Tibial artery (tissue), 4 donors: ENCODE measurements around the gene CUX1.

Experiments used
- DNase-seq, 2 donors: peaks; one replicate each; pipeline ENCODE4 v3.0.0-alpha.2; 2019
- H3K27ac ChIP-seq, 2 donors: fragments of 200-600 bp; sonication (generic) in 1 of 2; 1 replicate in 1 of 2; 2 replicates in 1 of 2; pipeline ENCODE4 v1.5.1; 2018 to 2019; ENCODE audit warnings: mild to moderate bottlenecking in 1 of 2
- H3K27me3 ChIP-seq, 2 donors: fragments of 200-600 bp; sonication (generic) in 1 of 2; one replicate each; pipeline versions ENCODE4 v1.5.1 to v1.6.0; 2016 to 2019
- H3K36me3 ChIP-seq, 3 donors: fragments of 200-600 bp; sonication (generic) in 2 of 3; one replicate each; pipeline ENCODE4 v1.5.1; 2016 to 2019; ENCODE audit warnings: mild to moderate bottlenecking in 2 of 3
- H3K4me1 ChIP-seq, 4 donors: fragments of 200-600 bp; sonication (generic) in 2 of 4; 1 replicate in 3 of 4; 2 replicates in 1 of 4; pipeline ENCODE4 v1.5.1; 2016 to 2019
- H3K4me3 ChIP-seq, 2 donors: fragments of 200-600 bp; sonication (generic) in 1 of 2; 1 replicate in 1 of 2; 2 replicates in 1 of 2; pipeline ENCODE4 v1.5.1; 2018 to 2019; ENCODE audit warnings: mild to moderate bottlenecking in 2 of 2
- H3K9me3 ChIP-seq, 3 donors: fragments of 200-600 bp; sonication (generic) in 1 of 3; one replicate each; pipeline ENCODE4 v1.5.1; 2016 to 2019
- intact Hi-C: fragments of 100-400 bp; cut with DNase I; formaldehyde crosslinking; loops from one replicate; pipeline ENCODE4 v1.15.0; 2023; ENCODE audit warnings: low total_unique reads
- TF ChIP-seq, protein P1 (sequence below), 2 experiments: fragments of 200-600 bp in 1 of 2; fragments of 450-650 bp in 1 of 2; IDR thresholded peaks; one replicate each; pipeline ENCODE4 v1.5.1; 2017 to 2019; ENCODE audit warnings: antibody characterized with exemption in 2 of 2, mild to moderate bottlenecking in 1 of 2, moderate library complexity in 1 of 2

CUX1 gene

GRCh38 chr7:102201576-102201975 is 384.1 kb downstream of the CUX1 start:
- TF ChIP-seq, protein P1, sequence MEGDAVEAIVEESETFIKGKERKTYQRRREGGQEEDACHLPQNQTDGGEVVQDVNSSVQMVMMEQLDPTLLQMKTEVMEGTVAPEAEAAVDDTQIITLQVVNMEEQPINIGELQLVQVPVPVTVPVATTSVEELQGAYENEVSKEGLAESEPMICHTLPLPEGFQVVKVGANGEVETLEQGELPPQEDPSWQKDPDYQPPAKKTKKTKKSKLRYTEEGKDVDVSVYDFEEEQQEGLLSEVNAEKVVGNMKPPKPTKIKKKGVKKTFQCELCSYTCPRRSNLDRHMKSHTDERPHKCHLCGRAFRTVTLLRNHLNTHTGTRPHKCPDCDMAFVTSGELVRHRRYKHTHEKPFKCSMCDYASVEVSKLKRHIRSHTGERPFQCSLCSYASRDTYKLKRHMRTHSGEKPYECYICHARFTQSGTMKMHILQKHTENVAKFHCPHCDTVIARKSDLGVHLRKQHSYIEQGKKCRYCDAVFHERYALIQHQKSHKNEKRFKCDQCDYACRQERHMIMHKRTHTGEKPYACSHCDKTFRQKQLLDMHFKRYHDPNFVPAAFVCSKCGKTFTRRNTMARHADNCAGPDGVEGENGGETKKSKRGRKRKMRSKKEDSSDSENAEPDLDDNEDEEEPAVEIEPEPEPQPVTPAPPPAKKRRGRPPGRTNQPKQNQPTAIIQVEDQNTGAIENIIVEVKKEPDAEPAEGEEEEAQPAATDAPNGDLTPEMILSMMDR (IDR thresholded peaks at IDR 0.05), result no peak
- no peak for DNase-seq
- Histone ChIP-seq H3K27ac (no peak overlapping the region), H3K36me3 (peaks cover 53 to 96% (median 91%) of the 10 kb centered on the region in 3 donors), H3K4me3 (no peak overlapping the region), H3K27me3 (no peaks in the 10 kb centered on the region), H3K4me1 (no peaks in the 10 kb centered on the region), H3K9me3 (no peaks in the 10 kb centered on the region)
- intact Hi-C loops, result no loop called here

- Histone ChIP-seq H3K4me3 (no peak overlapping the region), H3K36me3 (peaks cover 43 to 96% (median 89%) of the 10 kb centered on the region in 3 donors), H3K9me3 (no peaks in the 10 kb centered on the region), H3K27ac (no peak overlapping the region), H3K4me1 (no peaks in the 10 kb centered on the region), H3K27me3 (no peaks in the 10 kb centered on the region)
- DNase-seq, result no peak
- intact Hi-C loops, result no loop called here
- TF ChIP-seq, protein P1 (IDR thresholded peaks at IDR 0.05), result no peak
Observed at GRCh38 chr7:102202556-102202955, 385.1 kb downstream of the CUX1 start.

- TF ChIP-seq, protein P1 (IDR thresholded peaks at IDR 0.05), result no peak
- no peaks in the 10 kb centered on the region for H3K9me3 ChIP-seq
- DNase-seq, result no peak
Observed at GRCh38 chr7:102203218-102203617, 385.8 kb downstream of the CUX1 start.

GRCh38 chr7:102204212-102204611 is 386.8 kb downstream of the CUX1 start:
- TF ChIP-seq, protein P1 (IDR thresholded peaks at IDR 0.05), result no peak
- H3K27ac ChIP-seq, result no peak overlapping the region
- H3K4me3 ChIP-seq, result no peak overlapping the region
- no peaks in the 10 kb centered on the region for H3K27me3 ChIP-seq
- H3K4me1 ChIP-seq, result no peaks in the 10 kb centered on the region
- intact Hi-C loops, result no loop called here
- peaks cover 42 to 97% (median 88%) of the 10 kb centered on the region in 3 donors for H3K36me3 ChIP-seq
- no peaks in the 10 kb centered on the region for H3K9me3 ChIP-seq
- DNase-seq, result no peak

More at GRCh38 chr7:102203218-102203617, 385.8 kb downstream of the CUX1 start:
- H3K27ac ChIP-seq, result no peak overlapping the region
- intact Hi-C loops, result no loop called here
- H3K4me1 ChIP-seq, result no peaks in the 10 kb centered on the region
- H3K4me3 ChIP-seq, result no peak overlapping the region
- peaks cover 41 to 98% (median 85%) of the 10 kb centered on the region in 3 donors for H3K36me3 ChIP-seq
- H3K27me3 ChIP-seq, result no peaks in the 10 kb centered on the region

DNA sequence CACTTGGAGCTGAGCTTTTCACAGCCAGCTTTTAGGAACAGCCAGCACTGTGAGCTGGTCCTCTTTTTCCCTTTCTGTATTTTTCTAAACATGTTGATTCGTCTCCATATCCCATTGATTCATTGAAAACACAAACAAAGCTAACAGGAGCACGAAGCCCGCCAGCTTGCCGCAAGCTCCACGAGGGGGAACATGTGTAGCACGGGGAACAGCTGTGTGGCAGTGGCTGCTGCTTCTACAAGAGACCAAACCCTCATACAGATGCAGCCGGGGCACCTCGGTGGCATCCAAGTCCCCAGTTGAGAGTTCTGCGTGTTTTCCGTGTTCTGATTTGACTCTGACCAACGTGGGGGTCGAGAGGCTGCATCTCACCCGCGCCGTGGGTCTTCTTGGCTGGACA is 388.5 kb downstream of the CUX1 start:
- H3K27ac ChIP-seq, result no peak overlapping the region
- no peak for DNase-seq
- TF ChIP-seq, protein P1 (IDR thresholded peaks at IDR 0.05), result no peak
- no peaks in the 10 kb centered on the region for H3K27me3 ChIP-seq
- no peak overlapping the region for H3K4me3 ChIP-seq
- intact Hi-C loops, result no loop called here
- no peaks in the 10 kb centered on the region for H3K9me3 ChIP-seq
- no peaks in the 10 kb centered on the region for H3K4me1 ChIP-seq
- H3K36me3 ChIP-seq, result peaks cover 47 to 87% (median 83%) of the 10 kb centered on the region in 3 donors

DNA sequence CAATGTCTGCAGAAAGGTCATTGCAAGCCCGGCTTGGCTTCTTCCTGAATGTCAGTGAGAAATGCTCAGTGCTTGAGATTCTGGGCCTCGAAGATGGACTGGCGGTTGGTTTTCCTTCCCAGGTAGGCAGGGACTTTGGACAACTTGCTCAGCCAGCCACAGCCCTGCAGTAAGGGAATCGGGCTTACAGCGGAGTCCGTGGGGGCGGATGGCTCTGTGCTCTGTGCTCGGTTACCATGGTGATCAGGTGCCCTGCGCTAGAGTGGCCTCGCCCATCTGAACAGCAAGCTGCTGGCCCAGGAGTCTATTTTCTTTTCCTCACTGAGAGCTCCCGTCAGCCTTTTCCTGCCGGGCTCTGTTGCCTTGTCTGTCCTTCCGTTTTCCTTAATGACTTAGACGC is 391.4 kb downstream of the CUX1 start:
- H3K36me3 ChIP-seq, result peaks cover 27 to 65% (median 64%) of the 10 kb centered on the region in 3 donors
- DNase-seq, result no peak

More for the DNA sequence above, 391.4 kb downstream of the CUX1 start:
- Histone ChIP-seq H3K27me3 (no peaks in the 10 kb centered on the region), H3K9me3 (no peaks in the 10 kb centered on the region), H3K4me1 (no peaks in the 10 kb centered on the region), H3K27ac (no peak overlapping the region), H3K4me3 (no peak overlapping the region)
- intact Hi-C loops, result no loop called here
- TF ChIP-seq, protein P1 (IDR thresholded peaks at IDR 0.05), result no peak
